Loucy (cell line): ENCODE results near the gene OR2T10.
"Not testable (repeated sequence)": the region's sequence is repeated elsewhere in the genome, so short reads cannot be mapped to it uniquely, and the experiment has no call there.

Experiments used
- H2AFZ ChIP-seq: fragments of 200-600 bp; sonication (generic); 2 replicates; pipeline ENCODE4 v1.6.0; 2016; ENCODE audit warnings: antibody characterized with exemption, mild to moderate bottlenecking, low read length, moderate library complexity
- H3F3A ChIP-seq: fragments of 200-600 bp; 2 replicates; pipeline ENCODE4 v1.6.0; 2016; ENCODE audit warnings: antibody characterized with exemption, low read depth, mild to moderate bottlenecking
- H3K27me3 ChIP-seq: fragments of 200-600 bp; sonication (generic); 2 replicates; pipeline ENCODE4 v1.6.1; 2014; ENCODE audit warnings: low read length, mild to moderate bottlenecking; ENCODE audit not compliant: insufficient read depth, poor library complexity, severe bottlenecking
- H3K36me3 ChIP-seq: fragments of 200-600 bp; sonication (generic); 2 replicates; pipeline ENCODE4 v1.6.1; 2016; ENCODE audit warnings: low read length; ENCODE audit not compliant: insufficient read depth
- H3K4me1 ChIP-seq: fragments of 200-600 bp; sonication (generic); 2 replicates; pipeline ENCODE4 v1.5.1; 2014; ENCODE audit warnings: low read length, mild to moderate bottlenecking; ENCODE audit not compliant: insufficient read depth, poor library complexity, severe bottlenecking
- H3K4me2 ChIP-seq: fragments of 200-600 bp; sonication (generic); 2 replicates; pipeline ENCODE4 v1.6.0; 2014; ENCODE audit warnings: antibody characterized with exemption, low read length, low read depth, mild to moderate bottlenecking; ENCODE audit not compliant: poor library complexity, severe bottlenecking
- H3K4me3 ChIP-seq: fragments of 200-600 bp; sonication (generic); 2 replicates; pipeline ENCODE4 v1.5.1; 2014; ENCODE audit warnings: low read length, mild to moderate bottlenecking, mixed read lengths; ENCODE audit not compliant: poor library complexity, severe bottlenecking
- H3K79me2 ChIP-seq: fragments of 200-600 bp; sonication (generic); 2 replicates; pipeline ENCODE4 v1.6.1; 2014; ENCODE audit warnings: low read length; ENCODE audit not compliant: insufficient read depth
- H3K9ac ChIP-seq: fragments of 200-600 bp; sonication (generic); 2 replicates; pipeline ENCODE4 v1.6.0; 2014; ENCODE audit warnings: mild to moderate bottlenecking, low read depth, low read length, moderate library complexity; ENCODE audit not compliant: poor library complexity, severe bottlenecking
- H3K9me2 ChIP-seq: fragments of 200-600 bp; sonication (generic); replicated peaks from 2 replicates; pipeline ENCODE4 v1.6.1; 2016; ENCODE audit warnings: low read depth, low read length, mixed read lengths
- H3K9me3 ChIP-seq: fragments of 200-600 bp; sonication (generic); 2 replicates; pipeline ENCODE4 v1.6.1; 2014; ENCODE audit warnings: mild to moderate bottlenecking, antibody characterized with exemption, low read length, low read depth; ENCODE audit not compliant: insufficient read depth
- H4K20me1 ChIP-seq: fragments of 200-600 bp; sonication (generic); 2 replicates; pipeline ENCODE4 v1.6.0; 2014; ENCODE audit warnings: antibody characterized with exemption, low read length, mild to moderate bottlenecking; ENCODE audit not compliant: insufficient read depth, poor library complexity, severe bottlenecking
- CTCF ChIP-seq: fragments of 200-600 bp; sonication (generic); conservative IDR thresholded peaks from 2 replicates; pipeline ENCODE4 v1.5.1; 2014; ENCODE audit warnings: mild to moderate bottlenecking, antibody characterized with exemption, low read length
- EZH2phosphoT487 ChIP-seq: fragments of 200-600 bp; IDR thresholded peaks from 2 replicates; pipeline ENCODE4 v1.6.1; 2018; ENCODE audit warnings: antibody characterized with exemption, mild to moderate bottlenecking, moderate library complexity, borderline replicate concordance

The OR2T10 gene

GRCh38 chr1:248597589-248597988, at the start of gene OR2T10:
OR2T10 (minus strand) TSS chr1:248597700; CDS start chr1:248593768, 3,932 bp downstream.
- no peaks in the 10 kb centered on the region for H3K9me2 ChIP-seq
- TF ChIP-seq CTCF, result no peak
- no peak for TF ChIP-seq EZH2phosphoT487
- no peak within 1 kb of the TSS for H3K4me3 ChIP-seq
- H3K9me3 ChIP-seq, result no peaks in the 10 kb centered on the region; the same call in 1 of the 2 replicates
- H2AFZ ChIP-seq, result no peak within 1 kb of the TSS
- no peaks in the 10 kb centered on the region for H3K79me2 ChIP-seq
- H3K4me2 ChIP-seq, result no peak within 1 kb of the TSS
- no peaks in the 10 kb centered on the region for H3K36me3 ChIP-seq
- H3F3A ChIP-seq, result no peaks in the 10 kb centered on the region
- H4K20me1 ChIP-seq, result no peaks in the 10 kb centered on the region
- no peaks in the 10 kb centered on the region for H3K27me3 ChIP-seq
- H3K9ac ChIP-seq, result no peak within 1 kb of the TSS
- no peaks in the 10 kb centered on the region for H3K4me1 ChIP-seq

- not testable (repeated sequence) for H3K9me3 ChIP-seq, H3K9ac ChIP-seq, H4K20me1 ChIP-seq, H3K36me3 ChIP-seq, H3K4me2 ChIP-seq, H2AFZ ChIP-seq, H3K9me2 ChIP-seq, H3K4me3 ChIP-seq, H3K4me1 ChIP-seq, H3K27me3 ChIP-seq, H3F3A ChIP-seq, H3K79me2 ChIP-seq
Measured at GRCh38 chr1:248645178-248645577, 47.7 kb upstream of the OR2T10 start, which contains the start of gene OR2T35. OR2T35 (minus strand) TSS chr1:248645278; CDS start chr1:248639258, 6,020 bp downstream.

- not testable (repeated sequence) for H3K4me3 ChIP-seq, H3K9me2 ChIP-seq, H3K9me3 ChIP-seq, H3K4me2 ChIP-seq, H3K9ac ChIP-seq, H4K20me1 ChIP-seq, H3F3A ChIP-seq, H3K4me1 ChIP-seq, H3K36me3 ChIP-seq, H3K27me3 ChIP-seq, H3K79me2 ChIP-seq, H2AFZ ChIP-seq
Measured at GRCh38 chr1:248642971-248643651, 45.6 kb upstream of the OR2T10 start.

- not testable (repeated sequence) for H3K79me2 ChIP-seq, H3K36me3 ChIP-seq, H3K4me2 ChIP-seq, H3K9ac ChIP-seq, H4K20me1 ChIP-seq, H3K27me3 ChIP-seq, H3F3A ChIP-seq, H3K4me3 ChIP-seq, H2AFZ ChIP-seq, H3K4me1 ChIP-seq, H3K9me3 ChIP-seq, H3K9me2 ChIP-seq
Measured at GRCh38 chr1:248641583-248641982, 44.1 kb upstream of the OR2T10 start.

GRCh38 chr1:248640906-248641305, 43.4 kb upstream of the OR2T10 start:
- not testable (repeated sequence) for H3K4me3 ChIP-seq, H3K4me1 ChIP-seq, H3K36me3 ChIP-seq, H3K27me3 ChIP-seq, H3F3A ChIP-seq, H2AFZ ChIP-seq, H3K79me2 ChIP-seq, H3K9me3 ChIP-seq, H3K9ac ChIP-seq, H3K9me2 ChIP-seq, H3K4me2 ChIP-seq, H4K20me1 ChIP-seq

- H3K9me2 ChIP-seq, H3K9me3 ChIP-seq, H3K4me1 ChIP-seq, H3F3A ChIP-seq, H3K4me3 ChIP-seq, H2AFZ ChIP-seq, H3K4me2 ChIP-seq, H3K79me2 ChIP-seq, H3K9ac ChIP-seq, H4K20me1 ChIP-seq, H3K36me3 ChIP-seq, H3K27me3 ChIP-seq: not testable (repeated sequence)
Measured at GRCh38 chr1:248639652-248640051, 42.2 kb upstream of the OR2T10 start.

- not testable (repeated sequence) for H3K4me3 ChIP-seq, H3K9me3 ChIP-seq
Measured at GRCh38 chr1:248636612-248637011, 39.1 kb upstream of the OR2T10 start.

More at GRCh38 chr1:248636612-248637011, 39.1 kb upstream of the OR2T10 start:
- not testable (repeated sequence) for H3K4me1 ChIP-seq, H3K79me2 ChIP-seq, H2AFZ ChIP-seq, H3K4me2 ChIP-seq, H3K36me3 ChIP-seq, H4K20me1 ChIP-seq, H3K27me3 ChIP-seq, H3K9ac ChIP-seq, H3K9me2 ChIP-seq, H3F3A ChIP-seq
